HCT116 (cell line): Measurements from ENCODE around the gene DAPL1. TPM values are rescaled to one million over a fixed set of nuclear protein-coding genes. Genes with fewer than 3 reads are reported as not detected.

Source experiments
- ATAC-seq: fragments of 200-7000 bp; cut with Tn5 transposase; 2 replicates; pipeline ENCODE4 v1.9.1; 2020; ENCODE audit warnings: mild to moderate bottlenecking, moderate library complexity
- BruUV-seq: library from RNA; stranded (reverse); fragments of 400-500 nt; replicated peaks from 2 replicates; lab custom pipeline; 2021; lab: Mats Ljungman, UMichigan
- CTCF ChIA-PET: fragments of 300-600 bp; sonication (Branson Sonifier 250); formaldehyde crosslinking; loops from one replicate; lab custom pipeline; 2021; ENCODE audit warnings: antibody characterized with exemption; lab: Charles Lee
- POLR2A ChIA-PET: fragments of 300-600, 350-600 bp; sonication (Branson Sonifier 250); formaldehyde crosslinking; loops from one replicate; lab custom pipeline; 2021; ENCODE audit warnings: antibody characterized with exemption; lab: Charles Lee
- RAD21 ChIA-PET, 2 experiments: fragments of 300-600 bp; sonication (Branson Sonifier 250); formaldehyde crosslinking; loops; one replicate each; lab custom pipeline; 2023; ENCODE audit warnings: low total read pairs in 2 of 2; ENCODE audit not compliant: uncharacterized antibody in 2 of 2, unreplicated experiment in 2 of 2, low non-redundant PET in 1 of 2; lab: Charles Lee
- DNase-seq: peaks from one replicate; pipeline ENCODE4 v3.0.0-alpha.2; 2010; ENCODE audit warnings: low read depth, low spot score
- H2AFZ ChIP-seq: fragments of 200-600 bp; shearing (Covaris generic), sonication (generic); 2 replicates; pipeline ENCODE4 v1.6.1; 2017; ENCODE audit warnings: low read depth, mixed run types, mixed read lengths, antibody characterized with exemption, low read length; ENCODE audit not compliant: poor library complexity, severe bottlenecking
- H3K27ac ChIP-seq: 2 replicates; pipeline ENCODE4 v1.5.1; 2012; ENCODE audit warnings: low read depth, low read length
- H3K27me3 ChIP-seq: fragments of 200-600 bp; sonication (generic); 2 replicates; pipeline ENCODE4 v1.6.1; 2016; ENCODE audit warnings: mixed run types, low read length, mixed read lengths; ENCODE audit not compliant: insufficient read depth
- H3K36me3 ChIP-seq, 2 experiments: fragments of 200-500 bp in 1 of 2; fragments of 200-600 bp in 1 of 2; sonication (Bioruptor generic) in 1 of 2; sonication (generic) in 1 of 2; 2 replicates each; pipeline versions ENCODE4 v1.5.1 to v1.6.1; 2014 to 2016; ENCODE audit warnings: low read length in 2 of 2, inconsistent platforms in 1 of 2, mixed read lengths in 1 of 2, mixed run types in 1 of 2; ENCODE audit not compliant: insufficient read depth in 2 of 2, control insufficient read depth in 1 of 2
- H3K4me1 ChIP-seq, 2 experiments: fragments of 200-600 bp in 1 of 2; sonication (generic) in 1 of 2; 2 replicates each; pipeline versions ENCODE4 v1.5.1 to v1.6.1; 2012 to 2017; ENCODE audit warnings: low read length in 2 of 2, inconsistent platforms in 1 of 2, mild to moderate bottlenecking in 1 of 2, mixed read lengths in 1 of 2, mixed run types in 1 of 2, moderate library complexity in 1 of 2; ENCODE audit not compliant: insufficient read depth in 2 of 2, control insufficient read depth in 1 of 2
- H3K4me2 ChIP-seq: fragments of 200-600 bp; sonication (generic); 2 replicates; pipeline ENCODE4 v1.6.1; 2017; ENCODE audit warnings: mixed run types, low read length, mixed read lengths
- H3K4me3 ChIP-seq, 2 experiments: fragments of 200-600 bp in 1 of 2; sonication (generic) in 1 of 2; replicated peaks in 1 of 2; 2 replicates each; pipeline ENCODE4 v1.5.1; 2011 to 2016; ENCODE audit warnings: low read length in 2 of 2, control low read depth in 1 of 2, low read depth in 1 of 2, mild to moderate bottlenecking in 1 of 2, mixed read lengths in 1 of 2, mixed run types in 1 of 2
- H3K79me2 ChIP-seq: fragments of 200-600 bp; sonication (generic); 2 replicates; pipeline ENCODE4 v1.6.1; 2017; ENCODE audit warnings: mild to moderate bottlenecking, mixed run types, low read length, moderate library complexity, mixed read lengths; ENCODE audit not compliant: insufficient read depth
- H3K9ac ChIP-seq: fragments of 200-600 bp; sonication (generic); 2 replicates; pipeline ENCODE4 v1.6.1; 2016; ENCODE audit warnings: low read length, mixed read lengths
- H3K9me2 ChIP-seq: fragments of 200-600 bp; sonication (generic), shearing (Covaris generic); 2 replicates; pipeline ENCODE4 v1.6.1; 2017; ENCODE audit warnings: mixed run types, mild to moderate bottlenecking, moderate library complexity; ENCODE audit not compliant: insufficient read depth
- H3K9me3 ChIP-seq, 2 experiments: fragments of 200-500 bp in 1 of 2; fragments of 200-600 bp in 1 of 2; sonication (Bioruptor generic) in 1 of 2; sonication (generic) in 1 of 2; 2 replicates each; pipeline ENCODE4 v1.6.1; 2014 to 2017; ENCODE audit warnings: low read length in 2 of 2, mixed read lengths in 2 of 2, inconsistent platforms in 1 of 2, low read depth in 1 of 2, mild to moderate bottlenecking in 1 of 2, mixed run types in 1 of 2, moderate library complexity in 1 of 2; ENCODE audit not compliant: control insufficient read depth in 1 of 2, insufficient read depth in 1 of 2
- H4K20me1 ChIP-seq: fragments of 200-600 bp; sonication (generic), shearing (Covaris generic); 2 replicates; pipeline ENCODE4 v1.6.1; 2017; ENCODE audit warnings: mixed run types, mild to moderate bottlenecking, moderate library complexity; ENCODE audit not compliant: insufficient read depth
- ATF3 ChIP-seq: IDR thresholded peaks from 2 replicates; pipeline ENCODE4 v1.6.1; 2012
- CBX3 ChIP-seq: IDR thresholded peaks from 2 replicates; pipeline ENCODE4 v1.6.1; 2012; ENCODE audit warnings: low read depth
- CEBPB ChIP-seq: IDR thresholded peaks from 2 replicates; pipeline ENCODE4 v1.6.1; 2012; ENCODE audit warnings: low read depth
- CTCF ChIP-seq, 3 experiments: fragments of 200-600 bp in 1 of 3; sonication (generic) in 1 of 3; IDR thresholded peaks in 2 of 3; conservative IDR thresholded peaks in 1 of 3; 2 replicates each; pipeline ENCODE4 v1.5.1; 2012 to 2017; ENCODE audit warnings: low read depth in 2 of 3, low read length in 2 of 3, antibody characterized with exemption in 1 of 3, borderline replicate concordance in 1 of 3, control low read depth in 1 of 3, mild to moderate bottlenecking in 1 of 3, mixed read lengths in 1 of 3, mixed run types in 1 of 3, moderate library complexity in 1 of 3; ENCODE audit not compliant: insufficient read depth in 1 of 3
- EGR1 ChIP-seq: IDR thresholded peaks from 2 replicates; pipeline ENCODE4 v1.6.1; 2012; ENCODE audit warnings: low read depth
- EZH2phosphoT487 ChIP-seq: fragments of 200-600 bp; IDR thresholded peaks from 2 replicates; pipeline ENCODE4 v1.6.1; 2018; ENCODE audit warnings: antibody characterized with exemption, borderline replicate concordance
- JUND ChIP-seq: IDR thresholded peaks from 2 replicates; pipeline ENCODE4 v1.6.1; 2012
- POLR2AphosphoS5 ChIP-seq: IDR thresholded peaks from 2 replicates; pipeline ENCODE4 v1.6.1; 2011; ENCODE audit warnings: mild to moderate bottlenecking, low read depth, low read length, moderate library complexity
- REST ChIP-seq: IDR thresholded peaks from 2 replicates; pipeline ENCODE4 v1.6.1; 2012; ENCODE audit warnings: low read depth
- SIN3A ChIP-seq: IDR thresholded peaks from 2 replicates; pipeline ENCODE4 v1.6.1; 2012; ENCODE audit warnings: low read depth
- SP1 ChIP-seq: IDR thresholded peaks from 2 replicates; pipeline ENCODE4 v1.6.1; 2012; ENCODE audit warnings: low read depth
- SRF ChIP-seq: IDR thresholded peaks from 2 replicates; pipeline ENCODE4 v1.6.1; 2012; ENCODE audit warnings: low read depth
- TCF7L2 ChIP-seq: IDR thresholded peaks from 2 replicates; pipeline ENCODE4 v1.7.0; 2011; ENCODE audit warnings: borderline replicate concordance, inconsistent platforms; ENCODE audit not compliant: insufficient read depth, insufficient read length; ENCODE audit errors: extremely low read depth
- YY1 ChIP-seq: IDR thresholded peaks from 2 replicates; pipeline ENCODE4 v1.6.1; 2011; ENCODE audit warnings: low read length, low read depth, moderate library complexity, mild to moderate bottlenecking; ENCODE audit not compliant: insufficient replicate concordance; ENCODE audit errors: extremely low read depth
- ZNF274 ChIP-seq: fragments of 200-500 bp; sonication (Bioruptor generic); IDR thresholded peaks from 2 replicates; pipeline ENCODE4 v1.6.1; 2014; ENCODE audit warnings: mild to moderate bottlenecking, low read depth, low read length, inconsistent platforms
- intact Hi-C: fragments of 100-400 bp; cut with micrococcal nuclease; formaldehyde crosslinking; loops from 2 replicates; pipeline ENCODE4 v1.10.0; 2022
- total RNA-seq: library from RNA; stranded (reverse); gene quantifications from one replicate; pipeline ENCODE4 v1.2.1, GENCODE V29; 2021; ENCODE audit not compliant: unreplicated experiment
- TF ChIP-seq, protein P1 (sequence below): IDR thresholded peaks from 2 replicates; pipeline ENCODE4 v1.6.1; 2011; ENCODE audit warnings: mild to moderate bottlenecking, low read length, moderate library complexity; ENCODE audit not compliant: insufficient replicate concordance; ENCODE audit errors: extremely low read depth

DAPL1 gene
- total RNA-seq, 1 experiment from 2014 or later, result not detected

DNA sequence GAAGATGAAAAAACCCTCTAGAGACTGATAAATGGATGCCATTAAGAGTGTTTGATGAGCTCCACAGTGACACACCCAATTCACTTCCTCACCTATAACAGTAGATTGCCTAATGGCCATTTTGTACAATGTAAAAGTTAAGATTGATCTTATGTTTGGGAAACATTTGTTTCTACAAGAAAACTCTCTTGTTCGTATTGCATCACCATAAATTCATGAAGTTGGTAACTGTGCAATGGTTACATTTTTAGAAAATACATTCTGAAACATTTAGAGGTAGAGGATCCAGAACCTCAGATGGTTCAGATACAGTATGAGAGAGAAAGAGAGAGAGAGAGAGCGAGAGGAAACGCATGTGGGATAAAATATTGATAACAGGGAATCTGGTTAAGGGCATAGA, 31.8 kb downstream of the DAPL1 start (continued):
- TF ChIP-seq REST (no peak), TCF7L2 (no peak), EZH2phosphoT487 (no peak), CBX3 (no peak), POLR2AphosphoS5 (no peak)

GRCh38 chr2:158828378-158829164, 33.5 kb downstream of the DAPL1 start:
- Histone ChIP-seq H3K4me2 (no peak overlapping the region), H3K4me1 (no peaks in the 10 kb centered on the region), H3K79me2 (no peaks in the 10 kb centered on the region), H3K4me3 (no peak overlapping the region), H3K27me3 (no peaks in the 10 kb centered on the region), H2AFZ (no peak overlapping the region), H4K20me1 (no peaks in the 10 kb centered on the region), H3K27ac (no peak overlapping the region), H3K9me3 (no peaks in the 10 kb centered on the region), H3K9ac (no peak overlapping the region), H3K36me3 (no peaks in the 10 kb centered on the region), H3K9me2 (no peaks in the 10 kb centered on the region)
- BruUV-seq, result no TSS peak
- ChIA-PET RAD21 (no interaction called here), POLR2A (no interaction called here), CTCF (no interaction called here)
- ATAC-seq (no peak), DNase-seq (no peak)
- intact Hi-C loops, result no loop called here
- TF ChIP-seq TCF7L2, result no peak
- TF ChIP-seq SIN3A, result no peak
- TF ChIP-seq POLR2AphosphoS5, result no peak
- no peak for TF ChIP-seq YY1
- no peak for TF ChIP-seq EGR1
- TF ChIP-seq, protein P1, sequence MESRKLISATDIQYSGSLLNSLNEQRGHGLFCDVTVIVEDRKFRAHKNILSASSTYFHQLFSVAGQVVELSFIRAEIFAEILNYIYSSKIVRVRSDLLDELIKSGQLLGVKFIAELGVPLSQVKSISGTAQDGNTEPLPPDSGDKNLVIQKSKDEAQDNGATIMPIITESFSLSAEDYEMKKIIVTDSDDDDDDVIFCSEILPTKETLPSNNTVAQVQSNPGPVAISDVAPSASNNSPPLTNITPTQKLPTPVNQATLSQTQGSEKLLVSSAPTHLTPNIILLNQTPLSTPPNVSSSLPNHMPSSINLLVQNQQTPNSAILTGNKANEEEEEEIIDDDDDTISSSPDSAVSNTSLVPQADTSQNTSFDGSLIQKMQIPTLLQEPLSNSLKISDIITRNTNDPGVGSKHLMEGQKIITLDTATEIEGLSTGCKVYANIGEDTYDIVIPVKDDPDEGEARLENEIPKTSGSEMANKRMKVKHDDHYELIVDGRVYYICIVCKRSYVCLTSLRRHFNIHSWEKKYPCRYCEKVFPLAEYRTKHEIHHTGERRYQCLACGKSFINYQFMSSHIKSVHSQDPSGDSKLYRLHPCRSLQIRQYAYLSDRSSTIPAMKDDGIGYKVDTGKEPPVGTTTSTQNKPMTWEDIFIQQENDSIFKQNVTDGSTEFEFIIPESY, result no peak
- no peak for TF ChIP-seq ZNF274
- no peak for TF ChIP-seq CEBPB
- no peak for TF ChIP-seq CTCF (IDR thresholded peaks at IDR 0.05 in 2 of 3, conservative IDR thresholded peaks at IDR 0.05 in 1 of 3; ENCODE audit: borderline replicate concordance in 1 of 3, insufficient read depth in 1 of 3, low read depth in 2 of 3, low read length in 2 of 3)
- no peak for TF ChIP-seq ATF3
- TF ChIP-seq JUND, result no peak
- TF ChIP-seq SRF, result no peak
- no peak for TF ChIP-seq CBX3
- TF ChIP-seq SP1, result no peak
